Fibroblast of gingiva (primary cell): ENCODE data around the gene ZNF878.
"Not testable (repeated sequence)": the region's sequence is repeated elsewhere in the genome, so short reads cannot be mapped to it uniquely, and the experiment has no call there.

Experiments used
- DNase-seq: peaks from one replicate; pipeline ENCODE4 v3.0.0-alpha.2; 2011; ENCODE audit warnings: low read depth

Gene ZNF878

GRCh38 chr19:12052497-12053169, at the start of gene ZNF878:
ZNF878 (minus strand) TSS chr19:12052961; CDS start chr19:12052801, 160 bp downstream.
- DNase-seq, result peak; percentile 76

- no peak for DNase-seq
These were observed 45.3 kb upstream of the ZNF878 start for GRCh38 chr19:12098040-12098439.

DNA sequence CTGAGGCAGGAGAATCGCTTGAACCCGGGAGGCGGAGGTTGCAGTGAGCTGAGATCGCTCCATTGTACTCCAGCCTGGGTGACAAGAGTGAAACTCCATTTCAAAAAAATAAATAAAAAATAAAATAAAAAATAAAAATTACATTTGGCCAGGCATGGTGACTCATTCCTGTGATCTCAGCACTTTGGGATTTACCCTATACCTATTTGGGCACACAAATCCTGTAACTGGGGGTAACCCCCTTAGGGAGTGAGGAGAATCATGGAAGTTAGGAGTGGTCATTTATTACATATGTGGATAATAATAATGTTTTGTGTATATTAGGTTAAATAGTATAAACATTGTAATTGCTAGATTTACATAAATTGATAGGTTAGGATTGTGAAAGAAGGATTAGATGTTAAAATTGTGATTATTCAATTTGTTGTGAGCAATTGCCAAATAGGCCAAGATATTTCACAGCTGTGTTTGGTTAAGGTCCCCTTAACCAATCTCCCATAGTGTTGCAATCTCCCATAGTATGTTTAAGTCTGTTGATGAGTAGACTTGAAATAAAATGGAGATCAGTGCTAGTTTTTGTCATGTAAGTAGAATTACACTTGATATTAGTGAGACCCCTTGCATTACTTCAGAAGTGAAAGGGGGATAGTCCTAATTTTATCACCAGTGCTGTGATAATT, 42.5 kb upstream of the ZNF878 start:
- DNase-seq, result peak; percentile 82

DNA sequence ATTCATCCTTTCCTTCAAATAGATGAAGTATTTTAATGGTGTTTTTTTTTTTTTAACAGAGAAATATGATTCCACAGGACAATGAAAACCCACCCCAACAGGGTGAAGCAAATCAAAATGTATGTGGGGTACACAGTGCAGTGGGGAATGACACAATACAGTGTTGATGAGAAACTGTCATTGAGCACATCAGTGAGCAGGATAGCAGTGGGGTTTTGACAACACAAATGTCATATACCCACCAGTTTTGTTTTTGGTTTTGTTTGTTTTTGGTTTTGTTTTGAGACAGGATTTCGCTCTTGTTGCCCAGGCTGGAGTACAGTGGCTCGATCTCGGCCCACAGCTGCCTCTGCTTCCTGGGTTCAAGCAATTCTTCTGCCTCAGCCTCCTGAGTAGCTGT, 41.0 kb upstream of the ZNF878 start:
- no peak for DNase-seq

GRCh38 chr19:12092956-12093355, 40.2 kb upstream of the ZNF878 start:
- peak; percentile 42 for DNase-seq

- peak; percentile 84 for DNase-seq
These were observed 39.5 kb upstream of the ZNF878 start for GRCh38 chr19:12092065-12092867.

GRCh38 chr19:12090807-12091206, 38.0 kb upstream of the ZNF878 start:
- DNase-seq, result peak; percentile 53

DNA sequence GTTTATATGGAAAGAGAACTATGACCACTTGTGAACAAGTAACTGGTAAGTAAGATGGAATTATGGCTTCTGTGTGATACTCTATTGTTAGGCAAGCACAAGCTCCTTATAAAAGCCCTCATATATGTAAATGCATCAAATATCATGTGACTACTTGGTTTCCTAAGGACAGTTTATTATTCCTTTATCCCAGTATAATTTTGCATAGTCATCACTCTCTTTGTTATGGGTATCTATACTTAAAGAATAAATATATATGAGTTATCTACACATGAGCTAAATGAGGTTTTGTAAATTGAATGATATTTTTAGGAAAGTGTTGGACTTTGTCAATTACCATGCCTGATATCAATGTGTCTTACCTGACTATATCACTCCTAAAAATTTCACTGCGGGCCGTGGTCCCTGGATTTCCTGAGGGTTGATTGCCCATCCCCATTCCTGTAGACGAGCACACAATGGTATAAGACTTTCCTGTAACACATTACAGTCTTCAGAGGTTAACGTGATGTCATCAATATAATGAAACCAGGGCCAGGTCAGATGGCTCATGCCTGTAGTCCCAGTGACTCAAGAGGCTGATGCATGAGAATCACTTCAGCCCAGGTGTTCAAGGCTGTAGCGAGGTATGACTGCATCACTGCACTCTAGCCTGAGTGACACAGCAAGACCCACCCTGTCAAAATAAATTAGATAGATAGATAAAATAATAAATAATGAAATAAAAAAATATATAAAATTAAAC, 32.5 kb upstream of the ZNF878 start:
- DNase-seq, result no peak

- DNase-seq, result not testable (repeated sequence)
These were observed 30.6 kb upstream of the ZNF878 start for GRCh38 chr19:12083336-12083735.

DNA sequence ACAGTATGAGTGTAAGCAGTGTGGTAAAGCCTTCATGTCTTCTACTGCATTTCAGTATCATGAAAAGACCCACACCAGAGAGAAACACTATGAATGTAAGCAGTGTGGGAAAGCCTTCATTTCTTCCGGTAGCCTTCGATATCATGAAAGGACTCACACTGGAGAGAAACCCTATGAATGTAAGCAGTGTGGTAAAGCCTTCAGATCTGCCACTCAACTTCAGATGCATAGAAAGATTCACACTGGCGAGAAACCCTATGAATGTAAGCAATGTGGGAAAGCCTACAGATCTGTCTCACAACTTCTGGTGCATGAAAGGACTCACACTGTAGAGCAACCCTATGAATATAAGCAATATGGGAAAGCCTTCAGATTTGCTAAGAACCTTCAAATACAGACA, 24.6 kb upstream of the ZNF878 start:
- DNase-seq, result no peak

DNA sequence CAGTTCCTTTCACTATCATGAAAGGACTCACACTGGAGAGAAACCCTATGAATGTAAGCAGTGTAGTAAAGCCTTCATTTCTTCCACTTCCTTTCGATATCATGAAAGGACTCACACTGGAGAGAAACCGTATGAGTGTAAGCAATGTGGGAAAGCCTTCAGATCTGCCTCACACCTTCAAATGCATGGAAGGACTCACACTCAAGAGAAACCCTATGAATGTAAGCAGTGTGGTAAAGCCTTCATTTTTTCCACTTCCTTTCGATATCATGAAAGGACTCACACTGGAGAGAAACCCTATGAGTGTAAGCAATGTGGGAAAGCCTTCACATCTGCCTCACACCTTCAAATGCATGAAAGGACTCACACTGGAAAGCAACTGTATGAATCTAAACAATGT, 23.6 kb upstream of the ZNF878 start:
- not testable (repeated sequence) for DNase-seq

DNA sequence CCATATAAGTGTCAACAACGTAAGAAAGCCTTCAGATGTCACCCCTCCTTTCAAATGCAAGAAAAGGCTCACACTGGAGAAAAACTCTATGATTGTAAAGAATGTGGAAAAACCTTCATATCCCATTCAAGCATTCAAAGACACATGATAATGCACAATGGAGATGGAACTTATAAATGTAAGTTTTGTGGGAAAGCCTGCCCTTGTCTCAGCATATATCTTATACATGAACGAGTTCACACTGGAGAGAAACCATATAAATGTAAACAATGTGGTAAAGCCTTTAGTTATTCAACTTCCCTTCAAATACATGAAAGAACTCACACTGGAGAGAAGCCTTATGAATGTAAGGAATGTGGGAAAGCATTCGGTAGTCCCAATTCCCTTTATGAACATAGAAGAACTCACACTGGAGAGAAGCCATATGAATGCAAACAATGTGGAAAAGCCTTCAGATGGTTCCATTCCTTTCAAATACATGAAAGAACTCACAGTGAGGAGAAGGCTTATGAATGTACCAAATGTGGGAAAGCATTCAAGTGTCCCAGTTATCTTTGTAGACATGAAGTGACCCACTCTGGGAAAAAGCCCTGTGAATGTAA, 22.9 kb upstream of the ZNF878 start:
- DNase-seq, result no peak

- DNase-seq, result peak; percentile 90
These were observed 12.1 kb upstream of the ZNF878 start, which contains the start of gene ZNF844 for GRCh38 chr19:12064590-12065538. ZNF844 (plus strand) TSS chr19:12064731; CDS start chr19:12064874, 143 bp downstream.

DNA sequence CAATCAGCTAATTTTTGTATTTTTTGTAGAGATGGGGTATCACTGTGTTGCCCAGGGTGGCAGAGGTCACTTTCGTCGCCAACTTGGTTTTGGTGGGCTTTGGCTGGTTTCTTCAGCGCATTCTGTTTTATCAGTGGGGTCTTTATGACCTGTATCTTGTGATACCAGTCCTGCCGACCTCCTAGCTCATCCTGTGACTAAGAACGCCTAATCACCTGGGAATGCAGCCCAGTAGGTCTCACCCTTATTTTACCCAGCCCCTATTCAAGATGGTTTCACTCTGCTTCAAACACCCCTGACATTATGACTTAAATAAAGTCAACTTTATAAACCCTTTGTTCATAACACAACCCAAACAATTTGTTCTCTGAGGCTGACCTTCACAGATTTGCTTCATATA, 3.0 kb upstream of the ZNF878 start:
- DNase-seq, result no peak

- no peak for DNase-seq
These were observed 667 bp downstream of the ZNF878 start for GRCh38 chr19:12052091-12052496.

- DNase-seq, result no peak
These were observed 4.9 kb downstream of the ZNF878 start for GRCh38 chr19:12047868-12048267.

GRCh38 chr19:12043752-12044422, 8.9 kb downstream of the ZNF878 start:
- DNase-seq, result no peak

- no peak for DNase-seq
These were observed 9.9 kb downstream of the ZNF878 start for GRCh38 chr19:12042893-12043292.

GRCh38 chr19:12035220-12036172, 17.3 kb downstream of the ZNF878 start, which contains the start of gene ZNF433:
ZNF433 (minus strand) TSS chr19:12035679; CDS start chr19:12035539, 140 bp downstream.
- peak; percentile 83 for DNase-seq
